RWPE1 (cell line): ENCODE data around the gene PCDHGA1.
"Not testable (repeated sequence)": the region's sequence is repeated elsewhere in the genome, so short reads cannot be mapped to it uniquely, and the experiment has no call there.

Experiments used
- CTCF ChIA-PET: fragments of 350-600 bp; sonication (Branson Sonifier 250); formaldehyde crosslinking; extraction: SDS; loops from one replicate; lab custom pipeline; 2021; lab: Yijun Ruan, JAX
- POLR2A ChIA-PET: fragments of 400-600 bp; formaldehyde crosslinking; extraction: SDS; loops from one replicate; lab custom pipeline; 2020; ENCODE audit warnings: antibody characterized with exemption; ENCODE audit not compliant: low non-redundant PET; lab: Yijun Ruan, JAX
- DNase-seq: peaks from one replicate; pipeline ENCODE4 v3.0.0; 2012; ENCODE audit warnings: low spot score
- H3K27ac ChIP-seq: fragments of 450-650 bp; 2 replicates; pipeline ENCODE4 v1.5.1; 2017
- CTCF ChIP-seq: fragments of 450-650 bp; conservative IDR thresholded peaks from 2 replicates; pipeline ENCODE4 v1.5.1; 2017; ENCODE audit warnings: low read depth, mild to moderate bottlenecking

Gene PCDHGA1

GRCh38 chr5:141328231-141328630, 2.1 kb upstream of the PCDHGA1 start:
- POLR2A ChIA-PET: no interaction called here
- CTCF ChIA-PET: interaction anchor here (0.6 to 1.9 kb wide), 7 partner anchors 8 to 451 kb away, joined by 3 to 7 read pairs (median 4); partner anchors contain the start of genes PCDHB11, PCDHGA2, PCDHGA3 and PCDHGB2

GRCh38 chr5:141332571-141332970, 2.3 kb downstream of the PCDHGA1 start:
- CTCF ChIA-PET: interaction anchor here (0.6 kb wide), 1 partner anchor 228 kb away, joined by 4 read pairs; no protein-coding TSS in a partner anchor
- DNase-seq, H3K27ac ChIP-seq, POLR2A ChIA-PET: not testable (repeated sequence)

More at GRCh38 chr5:141328231-141328630, 2.1 kb upstream of the PCDHGA1 start:
- H3K27ac ChIP-seq: no peak overlapping the region
- no peak for DNase-seq
- TF ChIP-seq CTCF: no peak

GRCh38 chr5:141338538-141339306, 8.4 kb downstream of the PCDHGA1 start, which contains the start of gene PCDHGA2:
Gene PCDHGA2, plus strand, starts transcription at chr5:141338760.
- peak; percentile 56 for TF ChIP-seq CTCF
- POLR2A ChIA-PET: no interaction called here
- no peak within 1 kb of the TSS for H3K27ac ChIP-seq
- CTCF ChIA-PET: interaction anchor here (0.5 to 1.9 kb wide), 14 partner anchors 8 to 635 kb away, joined by 3 to 9 read pairs (median 4); partner anchors contain the start of genes PCDHB11, PCDHB14, PCDHGA1 and PCDHGB1
- DNase-seq: no peak

GRCh38 chr5:141340781-141341354, 10.6 kb downstream of the PCDHGA1 start:
- DNase-seq, CTCF ChIA-PET, POLR2A ChIA-PET, H3K27ac ChIP-seq: not testable (repeated sequence)

- DNase-seq: no peak
- no peak for TF ChIP-seq CTCF
- ChIA-PET POLR2A (no interaction called here), CTCF (interaction anchor here (0.6 to 1.6 kb wide), 3 partner anchors 23 to 674 kb away, joined by 3 to 4 read pairs (median 4); partner anchors contain the start of gene PCDHB11)
- no peak overlapping the region for H3K27ac ChIP-seq
Observed at GRCh38 chr5:141342773-141343172, 12.5 kb downstream of the PCDHGA1 start.

- H3K27ac ChIP-seq: no peak within 1 kb of the TSS
- peak; percentile 24; the same call in 1 of the 2 replicates for TF ChIP-seq CTCF
- ChIA-PET POLR2A (no interaction called here), CTCF (interaction anchor here (0.6 to 1.6 kb wide), 6 partner anchors 11 to 191 kb away, joined by 3 to 8 read pairs (median 4); partner anchors contain the start of genes PCDHB11, PCDHGA4 and PCDHGB7)
- no peak for DNase-seq
Observed at GRCh38 chr5:141343242-141343952, 13.1 kb downstream of the PCDHGA1 start, which contains the start of gene PCDHGA3. Gene PCDHGA3, plus strand, starts transcription at chr5:141343829. Its CDS starts 205 bp downstream, at chr5:141344034.
